C4-2B (cell line): ENCODE data around the gene PER3.

Source experiments
- H3K27ac ChIP-seq: fragments of 450-650 bp; 2 replicates; pipeline ENCODE4 v1.5.1; 2017
- CTCF ChIP-seq: fragments of 450-650 bp; conservative IDR thresholded peaks from 2 replicates; pipeline ENCODE4 v1.5.1; 2017; ENCODE audit warnings: mild to moderate bottlenecking
- ZFX ChIP-seq: fragments of 450-650 bp; IDR thresholded peaks from 2 replicates; pipeline ENCODE4 v1.6.1; 2017

PER3 gene

GRCh38 chr1:7780976-7781375 lies 3.1 kb upstream of the PER3 start:
- no peak overlapping the region for H3K27ac ChIP-seq
- TF ChIP-seq CTCF (no peak), ZFX (no peak)

GRCh38 chr1:7781501-7781900 lies 2.6 kb upstream of the PER3 start:
- H3K27ac ChIP-seq: no peak overlapping the region
- TF ChIP-seq CTCF (no peak), ZFX (no peak)

- no peak overlapping the region for H3K27ac ChIP-seq
- TF ChIP-seq ZFX: no peak
- no peak for TF ChIP-seq CTCF
These were observed 2.1 kb upstream of the PER3 start for GRCh38 chr1:7781923-7782495.

- TF ChIP-seq ZFX (no peak), CTCF (no peak)
- peak overlapping the region; percentile 59 for H3K27ac ChIP-seq
These were observed 846 bp upstream of the PER3 start for GRCh38 chr1:7783178-7783711.

GRCh38 chr1:7784492-7785071 lies 491 bp downstream of the PER3 start:
- H3K27ac ChIP-seq: peak overlapping the region; percentile 77
- no peak for TF ChIP-seq CTCF
- 0 out of 2 replicates have a peak, but pooled peaks have one; percentile 29 for TF ChIP-seq ZFX

GRCh38 chr1:7785108-7785507 lies 1.0 kb downstream of the PER3 start:
- peak overlapping the region; percentile 77 for H3K27ac ChIP-seq
- TF ChIP-seq ZFX (no peak), CTCF (no peak)

- no peak overlapping the region for H3K27ac ChIP-seq
- TF ChIP-seq CTCF (no peak), ZFX (no peak)
These were observed 2.7 kb downstream of the PER3 start for GRCh38 chr1:7786795-7787194.
